Prostate gland (tissue), 2 donors: ENCODE results near the gene UVSSA.

Experiments used
- CTCF ChIP-seq, 4 experiments: fragments of 200-600 bp in 2 of 4; fragments of 450-650 bp in 2 of 4; sonication (generic) in 2 of 4; IDR thresholded peaks; 1 replicate in 3 of 4; 2 replicates in 1 of 4; pipeline ENCODE4 v1.5.1; 2016 to 2019; ENCODE audit warnings: antibody characterized with exemption in 4 of 4, mild to moderate bottlenecking in 2 of 4, moderate library complexity in 2 of 4
- POLR2A ChIP-seq: fragments of 450-650 bp; IDR thresholded peaks from one replicate; pipeline ENCODE4 v1.6.1; 2016; ENCODE audit warnings: antibody characterized with exemption, mild to moderate bottlenecking

GRCh38 chr4:1368421-1369090, 21.5 kb downstream of the UVSSA start:
- TF ChIP-seq CTCF (IDR thresholded peaks at IDR 0.05): no peak
- TF ChIP-seq POLR2A: no peak
